HG02943 (cell line): ENCODE results near the gene GLRX3.

ENCODE experiments used
- ATAC-seq: cut with Tn5 transposase; IDR thresholded peaks from one replicate; pipeline ENCODE4 v1.9.1; 2021; ENCODE audit warnings: mild to moderate bottlenecking, low read depth, moderate library complexity; ENCODE audit not compliant: unreplicated experiment

Gene GLRX3

GRCh38 chr10:130137090-130137448, 878 bp downstream of the GLRX3 start:
- ATAC-seq = no peak

- ATAC-seq = no peak
Measured at GRCh38 chr10:130137659-130138478, 1.7 kb downstream of the GLRX3 start.

GRCh38 chr10:130138479-130138866, 2.3 kb downstream of the GLRX3 start:
- no peak for ATAC-seq

- no peak for ATAC-seq
Measured at GRCh38 chr10:130140425-130140824, 4.2 kb downstream of the GLRX3 start.

GRCh38 chr10:130141038-130141437, 4.8 kb downstream of the GLRX3 start:
- no peak for ATAC-seq

GRCh38 chr10:130141460-130141859, 5.3 kb downstream of the GLRX3 start:
- ATAC-seq = no peak

GRCh38 chr10:130141878-130142277, 5.7 kb downstream of the GLRX3 start:
- peak; percentile 92 for ATAC-seq

- ATAC-seq = no peak
Measured at GRCh38 chr10:130146042-130146441, 9.9 kb downstream of the GLRX3 start.

- no peak for ATAC-seq
Measured at GRCh38 chr10:130159192-130159794, 23.1 kb downstream of the GLRX3 start.

GRCh38 chr10:130160775-130161174, 24.6 kb downstream of the GLRX3 start:
- no peak for ATAC-seq

- ATAC-seq = no peak
Measured at GRCh38 chr10:130161331-130161730, 25.1 kb downstream of the GLRX3 start.

- no peak for ATAC-seq
Measured at GRCh38 chr10:130167193-130167592, 31.0 kb downstream of the GLRX3 start.

- no peak for ATAC-seq
Measured at GRCh38 chr10:130167707-130168106, 31.5 kb downstream of the GLRX3 start.

GRCh38 chr10:130169136-130169859, 33.1 kb downstream of the GLRX3 start:
- ATAC-seq = no peak

- ATAC-seq = no peak
Measured at GRCh38 chr10:130171196-130171595, 35.0 kb downstream of the GLRX3 start.

GRCh38 chr10:130174328-130174727, 38.1 kb downstream of the GLRX3 start:
- no peak for ATAC-seq

GRCh38 chr10:130175074-130175473, 38.9 kb downstream of the GLRX3 start:
- no peak for ATAC-seq

- ATAC-seq = no peak
Measured at GRCh38 chr10:130177250-130177649, 41.1 kb downstream of the GLRX3 start.

GRCh38 chr10:130179640-130180039, 43.4 kb downstream of the GLRX3 start:
- no peak for ATAC-seq

GRCh38 chr10:130180416-130180815, 44.2 kb downstream of the GLRX3 start:
- ATAC-seq = no peak

- no peak for ATAC-seq
Measured at GRCh38 chr10:130181858-130182257, 45.7 kb downstream of the GLRX3 start.

GRCh38 chr10:130185591-130185990, 49.4 kb downstream of the GLRX3 start:
- no peak for ATAC-seq
